Measurements from ENCODE around the gene C1orf185. TPM values are rescaled to one million over a fixed set of nuclear protein-coding genes. Genes with fewer than 3 reads are reported as not detected.

C1orf185 gene
- not detected in 2 replicates for total RNA-seq

GRCh38 chr1:51101976-51102375 lies at the start of gene C1orf185:
TSS of gene C1orf185 (plus strand) at chr1:51102228. CDS start at chr1:51102234, 6 bp downstream.

Other genes starting within 250 kb of the C1orf185 start
- 17.3 and 18.4 TPM in 2 replicates for gene FAF1, start 142.0 kb upstream of the C1orf185 start, total RNA-seq
- gene CDKN2C, start 132.0 kb upstream of the C1orf185 start, total RNA-seq = 14.8 and 18.7 TPM in 2 replicates
- gene RNF11, start 134.0 kb downstream of the C1orf185 start, total RNA-seq = 98.6 and 99.5 TPM in 2 replicates
- gene TTC39A, start 228.3 kb downstream of the C1orf185 start, total RNA-seq = not detected in 2 replicates